Measurements from ENCODE around the gene GLI3.
"Not testable (repeated sequence)": the region's sequence is repeated elsewhere in the genome, so short reads cannot be mapped to it uniquely, and the experiment has no call there.

GLI3 gene

DNA sequence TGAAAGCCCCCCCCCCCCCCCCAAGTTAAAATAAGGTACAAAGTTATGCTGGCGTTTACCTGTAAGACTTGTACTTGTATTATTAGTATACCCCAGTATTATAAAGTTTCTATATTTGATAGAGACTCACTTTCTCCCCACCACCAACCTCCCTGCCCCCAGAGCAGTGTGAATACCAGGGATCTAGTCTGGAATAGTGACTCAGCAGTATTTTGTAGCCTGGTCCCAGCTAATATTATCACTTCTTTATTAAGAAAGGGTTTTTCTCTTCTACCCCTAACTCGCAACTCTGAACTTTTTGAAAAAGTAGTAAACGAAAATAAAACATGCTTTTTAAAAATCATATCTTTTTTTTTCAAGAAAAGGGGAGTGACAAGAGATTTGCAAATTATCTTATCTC is 26.7 kb downstream of the GLI3 start:
- DNase-seq, result no peak

- DNase-seq, result not testable (repeated sequence)
Measured at GRCh38 chr7:42209085-42209484, 27.9 kb downstream of the GLI3 start.

GRCh38 chr7:42208572-42208971 is 28.4 kb downstream of the GLI3 start:
- no peak for DNase-seq

DNA sequence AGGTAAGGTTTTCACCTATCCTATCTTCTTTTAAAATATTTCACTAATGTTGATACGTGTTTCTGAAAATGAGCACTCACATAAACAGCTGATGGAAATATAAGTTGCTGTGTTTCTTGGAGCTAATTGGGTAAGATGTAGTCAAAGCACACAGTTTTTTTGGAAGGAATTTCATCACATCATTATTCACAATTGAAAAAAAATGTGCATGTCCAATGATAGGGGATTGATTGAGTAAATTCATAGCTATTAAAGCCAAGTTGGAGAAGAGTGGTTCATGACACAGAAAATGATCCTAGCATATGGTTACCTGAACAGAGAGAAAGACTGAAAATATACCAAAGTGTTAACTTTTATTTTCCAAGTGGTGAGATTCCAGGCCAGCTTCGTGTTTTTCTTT is 29.6 kb downstream of the GLI3 start:
- no peak for DNase-seq

GRCh38 chr7:42203336-42203735 is 33.7 kb downstream of the GLI3 start:
- DNase-seq, result no peak

- DNase-seq, result no peak
Measured at GRCh38 chr7:42202601-42203000, 34.4 kb downstream of the GLI3 start.

- no peak for DNase-seq
Measured at GRCh38 chr7:42198974-42199668, 37.9 kb downstream of the GLI3 start.

DNA sequence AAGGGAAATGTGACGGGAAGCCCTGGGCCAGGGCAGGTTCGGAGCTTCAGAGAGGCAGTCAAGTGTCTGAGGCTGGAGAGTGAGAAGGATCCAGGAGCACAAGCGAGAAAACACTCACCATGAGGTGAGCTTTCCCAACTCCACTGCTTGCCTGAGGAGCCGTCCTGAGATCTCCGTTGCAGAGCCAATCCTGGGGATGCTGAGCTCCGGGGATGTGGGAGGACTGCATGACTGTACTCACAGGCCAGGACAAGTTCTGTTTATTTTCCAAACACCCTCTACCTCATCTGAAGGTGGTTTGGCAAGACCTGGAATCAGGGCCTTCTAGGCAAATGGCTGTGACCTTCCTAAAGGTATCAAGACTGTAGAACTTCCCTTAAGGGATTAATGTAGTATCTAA is 38.7 kb downstream of the GLI3 start:
- no peak for DNase-seq

DNA sequence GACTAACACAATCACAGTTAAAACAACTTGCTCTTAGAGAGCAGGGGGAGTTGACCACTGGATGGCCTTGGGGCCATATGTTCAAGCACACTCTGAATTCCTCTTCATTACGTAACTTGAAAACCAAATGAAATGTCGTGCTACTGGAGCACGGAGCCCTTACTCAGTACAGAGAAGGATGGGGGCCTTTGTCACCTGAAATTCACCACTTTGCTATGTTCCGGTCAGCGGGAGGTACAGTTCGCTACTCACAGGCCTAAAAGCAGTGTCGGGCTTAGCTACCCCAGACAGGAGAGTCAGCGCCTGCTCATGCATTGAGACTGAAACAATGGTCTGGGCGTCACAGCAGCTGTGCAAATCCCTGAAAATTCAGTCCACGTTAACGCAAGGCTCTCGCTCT is 39.6 kb downstream of the GLI3 start:
- DNase-seq, result no peak

DNA sequence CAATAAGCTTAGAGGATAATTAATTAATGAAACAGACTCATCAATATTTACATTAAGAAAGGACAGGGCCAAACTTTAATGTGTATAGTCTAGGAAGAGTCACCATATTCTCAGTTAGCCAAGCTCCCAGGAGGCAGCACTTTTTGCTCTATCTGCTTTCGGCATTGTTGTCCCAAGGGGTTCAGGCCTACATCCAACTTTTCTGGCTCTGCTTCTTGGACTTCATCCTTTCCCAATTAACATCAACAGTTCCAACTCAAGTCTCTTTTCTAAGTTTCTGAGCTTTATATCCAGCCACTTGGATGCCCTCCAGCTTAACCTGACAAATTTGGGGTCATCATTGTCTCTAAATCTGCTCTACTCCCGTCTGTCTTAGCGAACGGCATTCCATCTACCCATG is 42.8 kb downstream of the GLI3 start:
- DNase-seq, result no peak

- DNase-seq, result no peak
Measured at GRCh38 chr7:42193471-42194129, 43.4 kb downstream of the GLI3 start.

DNA sequence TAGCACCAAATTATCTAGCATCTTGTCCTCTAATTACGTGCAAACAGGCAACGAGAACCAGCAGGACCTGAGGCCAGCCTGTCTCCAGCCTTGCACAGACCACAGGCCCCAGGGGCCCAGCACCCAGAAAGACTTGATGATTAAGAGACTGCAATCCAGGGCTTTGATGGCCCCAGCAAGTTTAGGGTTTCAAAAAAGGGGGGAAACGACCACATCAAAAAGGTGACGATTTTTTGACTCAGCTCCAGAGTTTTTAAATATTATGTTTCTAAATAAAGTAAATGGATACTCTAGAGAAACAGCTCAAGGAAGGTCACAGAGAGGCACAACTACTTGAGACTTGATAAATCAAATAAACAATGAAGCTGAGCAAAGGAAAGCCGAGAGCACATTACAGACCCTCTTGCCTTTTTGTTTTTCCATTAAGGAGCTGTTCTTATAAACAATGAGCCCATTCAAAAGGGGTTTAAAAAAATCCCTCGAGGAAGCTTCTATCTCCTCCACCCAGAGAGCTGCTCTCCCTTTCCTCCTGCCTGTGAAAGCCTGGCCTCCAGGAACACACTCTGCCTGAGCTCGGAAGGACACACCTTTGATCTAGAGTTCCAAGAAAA is 44.1 kb downstream of the GLI3 start:
- DNase-seq, result no peak

DNA sequence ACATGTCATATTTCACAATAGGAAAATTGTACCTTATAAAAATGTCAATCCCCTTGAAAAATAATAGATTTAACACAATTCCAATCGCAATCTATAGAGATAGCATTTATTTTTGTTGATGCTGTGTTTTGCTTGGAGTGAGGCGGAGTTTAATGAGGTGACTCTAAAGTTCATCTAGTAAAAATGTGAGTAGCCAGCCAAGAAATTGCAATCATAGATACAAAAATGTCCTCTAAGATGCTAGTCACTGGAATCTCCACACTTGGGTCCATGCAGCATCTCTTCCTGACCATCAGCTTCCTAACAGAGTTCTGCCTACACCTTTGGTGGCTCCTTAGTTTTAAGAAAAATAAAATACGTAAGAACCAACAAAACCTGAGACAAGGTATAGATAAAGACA is 44.9 kb downstream of the GLI3 start:
- DNase-seq, result no peak

DNA sequence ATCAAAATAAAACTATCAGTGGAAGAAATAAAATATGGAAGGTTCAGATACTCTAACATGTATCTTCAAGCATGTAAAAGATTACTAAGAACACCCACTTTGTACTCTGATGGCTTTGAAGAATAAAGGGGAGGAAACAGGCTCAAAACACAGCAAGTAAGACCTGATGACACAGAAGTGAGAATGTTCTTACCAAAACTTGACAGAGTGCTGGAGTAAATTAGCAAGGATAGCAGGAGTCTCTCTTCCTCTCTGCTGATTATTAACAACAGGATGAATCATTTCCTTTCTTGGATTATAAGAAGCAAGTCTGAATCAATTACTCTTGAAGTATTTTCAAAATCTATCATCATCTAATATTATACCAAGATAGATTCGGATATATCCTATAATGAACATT is 47.5 kb downstream of the GLI3 start:
- DNase-seq, result no peak

GRCh38 chr7:42186151-42186550 is 50.9 kb downstream of the GLI3 start:
- no peak for DNase-seq

GRCh38 chr7:42185726-42186125 is 51.3 kb downstream of the GLI3 start:
- DNase-seq, result no peak

DNA sequence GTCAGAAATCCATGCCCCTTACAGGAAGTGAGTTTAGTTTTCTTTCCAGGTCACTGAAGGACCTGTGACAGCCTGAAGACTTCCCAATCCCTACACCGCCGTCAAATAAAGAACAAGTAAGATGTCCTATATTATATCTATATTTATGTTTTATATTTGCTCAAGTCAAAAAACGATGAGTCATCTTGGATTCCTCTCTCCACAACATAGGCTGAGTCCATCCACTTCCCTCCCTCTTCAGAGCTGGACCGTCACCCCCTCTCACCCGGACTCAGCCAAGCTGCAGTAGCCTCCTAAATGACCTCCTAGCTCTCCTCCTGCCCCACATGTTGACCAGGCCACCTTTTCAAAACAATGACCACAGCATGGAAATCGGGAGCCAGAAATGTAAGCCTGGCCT is 53.5 kb downstream of the GLI3 start:
- no peak for DNase-seq

- no peak for DNase-seq
Measured at GRCh38 chr7:42181566-42181965, 55.4 kb downstream of the GLI3 start.

GRCh38 chr7:42180806-42181205 is 56.2 kb downstream of the GLI3 start:
- DNase-seq, result no peak

DNA sequence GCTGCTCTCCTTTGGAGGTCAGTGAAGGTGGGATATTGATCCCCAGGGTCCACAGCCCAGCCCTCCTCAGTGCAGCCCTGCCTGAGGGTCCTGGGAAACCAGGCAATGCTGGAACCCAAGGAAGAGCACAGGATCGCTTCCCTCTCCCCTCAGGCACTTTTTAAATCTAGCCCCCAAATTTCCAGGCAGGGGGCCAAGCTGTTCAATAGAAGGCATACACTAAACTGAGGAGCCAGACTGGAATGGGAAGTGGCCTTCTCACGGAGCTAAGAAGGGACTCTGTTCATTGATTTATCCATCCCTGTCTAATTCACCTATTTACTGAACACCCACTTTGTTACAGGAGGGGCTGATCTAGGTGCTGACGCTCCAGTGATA is 60.3 kb downstream of the GLI3 start:
- no peak for DNase-seq

DNA sequence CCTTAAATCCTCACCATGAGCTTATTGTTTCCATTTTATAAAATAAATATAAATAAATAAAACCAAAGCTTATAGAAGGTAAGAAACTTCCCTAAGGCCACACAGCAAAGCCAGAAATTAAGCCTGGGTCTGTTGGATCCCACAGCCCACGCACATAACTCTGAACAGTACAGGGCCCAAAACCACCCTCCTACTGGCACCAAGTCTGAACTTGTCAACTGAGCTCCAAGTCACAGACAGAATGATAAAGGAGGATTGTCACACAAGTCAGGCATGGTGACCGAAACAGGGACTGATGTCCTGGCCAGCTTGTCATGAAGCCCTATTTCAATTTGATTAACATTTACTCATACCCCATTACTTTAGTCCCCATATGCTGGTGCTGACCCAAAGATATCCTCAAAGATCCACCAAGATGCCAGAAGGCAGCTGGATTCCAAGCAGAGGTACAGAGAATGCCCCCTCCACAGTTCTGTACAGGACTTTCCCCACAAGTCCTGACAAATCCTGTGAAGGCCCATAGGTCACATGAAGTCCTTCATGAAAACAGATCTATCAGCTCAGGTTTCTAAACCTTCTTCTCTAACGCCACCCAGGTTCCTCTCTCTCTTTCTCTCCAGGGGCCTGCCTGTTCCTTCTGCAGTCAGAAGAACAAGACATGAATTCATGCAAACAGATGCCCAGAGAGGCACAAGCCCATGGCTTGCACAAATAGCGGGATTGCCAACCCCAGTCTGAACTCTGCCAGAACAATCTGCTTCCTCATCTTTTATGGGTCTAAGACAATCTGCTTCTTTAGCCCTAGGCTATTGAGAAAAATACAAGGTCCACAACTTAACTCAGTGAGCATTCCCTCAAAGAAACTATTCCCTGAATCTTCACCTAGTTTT is 60.9 kb downstream of the GLI3 start:
- DNase-seq, result no peak

DNA sequence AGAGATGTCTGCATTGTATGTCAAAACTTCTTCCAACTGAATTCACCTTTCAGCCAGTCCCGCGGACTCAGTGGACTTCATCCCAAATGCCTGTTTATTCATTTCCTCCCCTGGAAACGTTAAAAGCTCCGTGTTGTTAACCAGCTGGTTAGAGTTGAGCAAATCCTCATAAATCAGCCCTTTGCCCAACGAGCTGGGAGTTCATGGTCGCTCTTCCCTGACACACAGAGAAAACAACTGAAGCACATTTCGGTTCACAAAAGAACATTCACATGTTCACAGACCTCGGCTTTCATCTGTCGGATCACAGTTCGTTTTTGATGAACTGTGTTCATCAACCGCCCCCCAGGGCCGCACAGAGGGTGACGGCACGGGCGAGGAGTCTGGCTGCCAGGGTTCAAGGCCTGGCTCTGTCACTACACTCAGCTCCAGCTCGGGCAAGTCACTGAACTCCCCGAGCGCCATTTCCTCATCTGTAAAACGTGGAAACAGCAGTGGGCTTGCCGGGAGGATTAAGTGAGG is 62.6 kb downstream of the GLI3 start:
- DNase-seq, result no peak

GRCh38 chr7:42170724-42171123 is 66.3 kb downstream of the GLI3 start:
- no peak for DNase-seq

Data from stimulated activated CD4-positive, alpha-beta T cell treated with anti-CD3 and anti-CD28 coated beads, Interleukin-4, amount 100 ng/mL, for 1 hour (primary cell).